HCT116 (cell line): ENCODE data around the gene NFASC.

Experiments used
- CBX3 ChIP-seq: IDR thresholded peaks from 2 replicates; pipeline ENCODE4 v1.6.1; 2012; ENCODE audit warnings: low read depth
- EGR1 ChIP-seq: IDR thresholded peaks from 2 replicates; pipeline ENCODE4 v1.6.1; 2012; ENCODE audit warnings: low read depth
- ELF1 ChIP-seq: IDR thresholded peaks from 2 replicates; pipeline ENCODE4 v1.6.1; 2012; ENCODE audit warnings: low read depth, borderline replicate concordance
- EZH2 ChIP-seq: fragments of 200-600 bp; sonication (generic); IDR thresholded peaks from 2 replicates; pipeline ENCODE4 v1.6.1; 2017; ENCODE audit warnings: antibody characterized with exemption, mixed run types
- EZH2phosphoT487 ChIP-seq: fragments of 200-600 bp; IDR thresholded peaks from 2 replicates; pipeline ENCODE4 v1.6.1; 2018; ENCODE audit warnings: antibody characterized with exemption, borderline replicate concordance
- POLR2A ChIP-seq: IDR thresholded peaks from 2 replicates; pipeline ENCODE4 v1.7.0; 2011; ENCODE audit warnings: borderline replicate concordance; ENCODE audit not compliant: insufficient read depth, insufficient read length; ENCODE audit errors: extremely low read depth
- POLR2AphosphoS5 ChIP-seq: IDR thresholded peaks from 2 replicates; pipeline ENCODE4 v1.6.1; 2011; ENCODE audit warnings: mild to moderate bottlenecking, low read depth, low read length, moderate library complexity
- RAD21 ChIP-seq: IDR thresholded peaks from 2 replicates; pipeline ENCODE4 v1.6.1; 2012; ENCODE audit warnings: low read depth, mild to moderate bottlenecking
- TCF7L2 ChIP-seq: IDR thresholded peaks from 2 replicates; pipeline ENCODE4 v1.7.0; 2011; ENCODE audit warnings: borderline replicate concordance, inconsistent platforms; ENCODE audit not compliant: insufficient read depth, insufficient read length; ENCODE audit errors: extremely low read depth
- ZNF274 ChIP-seq: fragments of 200-500 bp; sonication (Bioruptor generic); IDR thresholded peaks from 2 replicates; pipeline ENCODE4 v1.6.1; 2014; ENCODE audit warnings: mild to moderate bottlenecking, low read depth, low read length, inconsistent platforms
- TF ChIP-seq, protein P1 (sequence below), 3 experiments: fragments of 200-600 bp in 1 of 3; sonication (generic) in 1 of 3; IDR thresholded peaks in 2 of 3; conservative IDR thresholded peaks in 1 of 3; 2 replicates each; pipeline ENCODE4 v1.5.1; 2012 to 2017; ENCODE audit warnings: low read depth in 2 of 3, low read length in 2 of 3, antibody characterized with exemption in 1 of 3, borderline replicate concordance in 1 of 3, control low read depth in 1 of 3, mild to moderate bottlenecking in 1 of 3, mixed read lengths in 1 of 3, mixed run types in 1 of 3, moderate library complexity in 1 of 3; ENCODE audit not compliant: insufficient read depth in 1 of 3
- TF ChIP-seq, protein P2 (sequence below): IDR thresholded peaks from 2 replicates; pipeline ENCODE4 v1.6.1; 2012
- TF ChIP-seq, protein P3 (sequence below): IDR thresholded peaks from 2 replicates; pipeline ENCODE4 v1.6.1; 2012; ENCODE audit warnings: low read depth

DNA sequence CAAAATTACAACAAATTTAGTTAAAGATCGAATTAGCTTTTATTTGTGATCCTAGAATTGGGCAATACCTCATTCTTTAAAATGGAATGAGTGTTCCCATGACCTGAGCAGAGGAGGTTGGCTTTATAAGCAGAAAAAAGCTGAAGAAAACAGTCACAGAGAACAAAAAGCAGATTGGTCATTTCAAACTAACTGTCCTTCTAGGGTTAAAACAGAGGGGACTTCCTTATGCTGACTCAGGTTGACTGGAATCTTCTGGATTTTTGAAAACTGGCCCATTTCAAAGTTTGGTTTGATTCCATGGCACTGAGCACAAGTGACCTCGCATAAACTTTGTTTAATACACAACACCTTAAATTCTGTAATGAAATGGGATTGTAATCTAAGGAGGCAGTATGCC, 17.6 kb downstream of the NFASC start:
- no peak for TF ChIP-seq ZNF274
- TF ChIP-seq RAD21: no peak
- TF ChIP-seq, protein P1, sequence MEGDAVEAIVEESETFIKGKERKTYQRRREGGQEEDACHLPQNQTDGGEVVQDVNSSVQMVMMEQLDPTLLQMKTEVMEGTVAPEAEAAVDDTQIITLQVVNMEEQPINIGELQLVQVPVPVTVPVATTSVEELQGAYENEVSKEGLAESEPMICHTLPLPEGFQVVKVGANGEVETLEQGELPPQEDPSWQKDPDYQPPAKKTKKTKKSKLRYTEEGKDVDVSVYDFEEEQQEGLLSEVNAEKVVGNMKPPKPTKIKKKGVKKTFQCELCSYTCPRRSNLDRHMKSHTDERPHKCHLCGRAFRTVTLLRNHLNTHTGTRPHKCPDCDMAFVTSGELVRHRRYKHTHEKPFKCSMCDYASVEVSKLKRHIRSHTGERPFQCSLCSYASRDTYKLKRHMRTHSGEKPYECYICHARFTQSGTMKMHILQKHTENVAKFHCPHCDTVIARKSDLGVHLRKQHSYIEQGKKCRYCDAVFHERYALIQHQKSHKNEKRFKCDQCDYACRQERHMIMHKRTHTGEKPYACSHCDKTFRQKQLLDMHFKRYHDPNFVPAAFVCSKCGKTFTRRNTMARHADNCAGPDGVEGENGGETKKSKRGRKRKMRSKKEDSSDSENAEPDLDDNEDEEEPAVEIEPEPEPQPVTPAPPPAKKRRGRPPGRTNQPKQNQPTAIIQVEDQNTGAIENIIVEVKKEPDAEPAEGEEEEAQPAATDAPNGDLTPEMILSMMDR (IDR thresholded peaks at IDR 0.05 in 2 of 3, conservative IDR thresholded peaks at IDR 0.05 in 1 of 3; ENCODE audit: borderline replicate concordance in 1 of 3, insufficient read depth in 1 of 3, low read depth in 2 of 3, low read length in 2 of 3): no peak
- no peak for TF ChIP-seq EZH2
- no peak for TF ChIP-seq EZH2phosphoT487
- no peak for TF ChIP-seq POLR2A
- TF ChIP-seq POLR2AphosphoS5: no peak
- TF ChIP-seq EGR1: no peak
- TF ChIP-seq, protein P2, sequence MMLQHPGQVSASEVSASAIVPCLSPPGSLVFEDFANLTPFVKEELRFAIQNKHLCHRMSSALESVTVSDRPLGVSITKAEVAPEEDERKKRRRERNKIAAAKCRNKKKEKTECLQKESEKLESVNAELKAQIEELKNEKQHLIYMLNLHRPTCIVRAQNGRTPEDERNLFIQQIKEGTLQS: no peak
- TF ChIP-seq, protein P3, sequence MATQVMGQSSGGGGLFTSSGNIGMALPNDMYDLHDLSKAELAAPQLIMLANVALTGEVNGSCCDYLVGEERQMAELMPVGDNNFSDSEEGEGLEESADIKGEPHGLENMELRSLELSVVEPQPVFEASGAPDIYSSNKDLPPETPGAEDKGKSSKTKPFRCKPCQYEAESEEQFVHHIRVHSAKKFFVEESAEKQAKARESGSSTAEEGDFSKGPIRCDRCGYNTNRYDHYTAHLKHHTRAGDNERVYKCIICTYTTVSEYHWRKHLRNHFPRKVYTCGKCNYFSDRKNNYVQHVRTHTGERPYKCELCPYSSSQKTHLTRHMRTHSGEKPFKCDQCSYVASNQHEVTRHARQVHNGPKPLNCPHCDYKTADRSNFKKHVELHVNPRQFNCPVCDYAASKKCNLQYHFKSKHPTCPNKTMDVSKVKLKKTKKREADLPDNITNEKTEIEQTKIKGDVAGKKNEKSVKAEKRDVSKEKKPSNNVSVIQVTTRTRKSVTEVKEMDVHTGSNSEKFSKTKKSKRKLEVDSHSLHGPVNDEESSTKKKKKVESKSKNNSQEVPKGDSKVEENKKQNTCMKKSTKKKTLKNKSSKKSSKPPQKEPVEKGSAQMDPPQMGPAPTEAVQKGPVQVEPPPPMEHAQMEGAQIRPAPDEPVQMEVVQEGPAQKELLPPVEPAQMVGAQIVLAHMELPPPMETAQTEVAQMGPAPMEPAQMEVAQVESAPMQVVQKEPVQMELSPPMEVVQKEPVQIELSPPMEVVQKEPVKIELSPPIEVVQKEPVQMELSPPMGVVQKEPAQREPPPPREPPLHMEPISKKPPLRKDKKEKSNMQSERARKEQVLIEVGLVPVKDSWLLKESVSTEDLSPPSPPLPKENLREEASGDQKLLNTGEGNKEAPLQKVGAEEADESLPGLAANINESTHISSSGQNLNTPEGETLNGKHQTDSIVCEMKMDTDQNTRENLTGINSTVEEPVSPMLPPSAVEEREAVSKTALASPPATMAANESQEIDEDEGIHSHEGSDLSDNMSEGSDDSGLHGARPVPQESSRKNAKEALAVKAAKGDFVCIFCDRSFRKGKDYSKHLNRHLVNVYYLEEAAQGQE: no peak
- TF ChIP-seq ELF1: no peak
- no peak for TF ChIP-seq TCF7L2
- no peak for TF ChIP-seq CBX3
